BE2C (cell line): ENCODE data around the gene TRPV4.

Experiments
- DNase-seq: peaks from one replicate; pipeline ENCODE4 v3.0.0-alpha.2; 2020
- H3K27me3 ChIP-seq: fragments of 250-450 bp; sonication (Bioruptor Pico); 2 replicates; pipeline ENCODE4 v1.5.1; 2020; ENCODE audit warnings: mild to moderate bottlenecking
- H3K36me3 ChIP-seq: fragments of 250-450 bp; sonication (Bioruptor Pico); 2 replicates; pipeline ENCODE4 v1.5.1; 2020; ENCODE audit warnings: mild to moderate bottlenecking
- H3K4me1 ChIP-seq: fragments of 250-450 bp; sonication (Bioruptor Pico); 2 replicates; pipeline ENCODE4 v1.5.1; 2020
- H3K4me3 ChIP-seq: 2 replicates; pipeline ENCODE4 v1.5.1; 2011; ENCODE audit warnings: low read depth, low read length
- H3K9me3 ChIP-seq: fragments of 250-450 bp; sonication (Bioruptor Pico); 2 replicates; pipeline ENCODE4 v1.5.1; 2020
- CTCF ChIP-seq: IDR thresholded peaks from 2 replicates; pipeline ENCODE4 v1.5.1; 2012; ENCODE audit warnings: mild to moderate bottlenecking, low read depth, low read length

Gene TRPV4

DNA sequence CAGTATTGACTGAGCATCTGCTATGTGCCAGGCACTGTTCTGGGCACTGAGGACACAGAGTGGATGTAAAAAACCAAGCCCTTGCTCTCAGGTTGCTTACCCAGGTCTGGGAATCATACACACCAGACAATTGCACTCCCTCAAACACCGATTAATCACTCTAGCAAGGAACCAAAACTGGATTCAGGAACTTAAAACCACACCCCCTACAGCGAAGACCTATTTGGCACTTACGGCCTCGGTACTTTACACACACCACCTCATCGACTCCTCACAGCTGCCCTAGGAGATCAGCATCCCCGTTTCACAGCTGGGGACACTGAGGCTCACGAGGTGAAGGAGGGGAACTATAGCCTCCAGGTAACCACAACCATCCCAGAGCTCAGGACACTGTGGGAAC lies 45.6 kb upstream of the TRPV4 start:
- no peak overlapping the region for H3K4me3 ChIP-seq
- no peak for TF ChIP-seq CTCF
- H3K27me3 ChIP-seq = peaks cover 32% of the 10 kb centered on the region
- no peaks in the 10 kb centered on the region for H3K36me3 ChIP-seq
- no peak for DNase-seq
- no peaks in the 10 kb centered on the region for H3K9me3 ChIP-seq
- peaks cover 4% of the 10 kb centered on the region for H3K4me1 ChIP-seq

DNA sequence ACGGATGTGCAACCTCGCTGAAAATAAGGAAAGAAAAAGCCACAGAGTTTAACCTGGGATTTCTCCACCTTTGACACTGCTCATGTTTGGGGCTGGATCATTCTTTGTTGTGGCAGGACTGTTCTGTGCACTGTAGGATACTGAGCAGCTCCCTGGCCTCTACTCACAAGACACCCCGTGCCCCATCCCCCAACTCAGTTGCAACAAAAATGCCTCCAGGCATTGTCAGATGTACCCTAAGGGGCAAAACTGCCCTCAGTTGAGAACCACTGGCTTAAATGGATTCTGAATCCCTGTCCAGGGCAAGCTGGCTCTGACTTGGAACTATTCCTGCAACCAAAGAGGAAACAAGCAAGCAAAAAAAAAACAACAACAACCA lies 45.0 kb upstream of the TRPV4 start:
- Histone ChIP-seq H3K36me3 (no peaks in the 10 kb centered on the region), H3K27me3 (peaks cover 29% of the 10 kb centered on the region), H3K9me3 (no peaks in the 10 kb centered on the region), H3K4me3 (no peak overlapping the region), H3K4me1 (peaks cover 4% of the 10 kb centered on the region)
- TF ChIP-seq CTCF = no peak
- no peak for DNase-seq

DNA sequence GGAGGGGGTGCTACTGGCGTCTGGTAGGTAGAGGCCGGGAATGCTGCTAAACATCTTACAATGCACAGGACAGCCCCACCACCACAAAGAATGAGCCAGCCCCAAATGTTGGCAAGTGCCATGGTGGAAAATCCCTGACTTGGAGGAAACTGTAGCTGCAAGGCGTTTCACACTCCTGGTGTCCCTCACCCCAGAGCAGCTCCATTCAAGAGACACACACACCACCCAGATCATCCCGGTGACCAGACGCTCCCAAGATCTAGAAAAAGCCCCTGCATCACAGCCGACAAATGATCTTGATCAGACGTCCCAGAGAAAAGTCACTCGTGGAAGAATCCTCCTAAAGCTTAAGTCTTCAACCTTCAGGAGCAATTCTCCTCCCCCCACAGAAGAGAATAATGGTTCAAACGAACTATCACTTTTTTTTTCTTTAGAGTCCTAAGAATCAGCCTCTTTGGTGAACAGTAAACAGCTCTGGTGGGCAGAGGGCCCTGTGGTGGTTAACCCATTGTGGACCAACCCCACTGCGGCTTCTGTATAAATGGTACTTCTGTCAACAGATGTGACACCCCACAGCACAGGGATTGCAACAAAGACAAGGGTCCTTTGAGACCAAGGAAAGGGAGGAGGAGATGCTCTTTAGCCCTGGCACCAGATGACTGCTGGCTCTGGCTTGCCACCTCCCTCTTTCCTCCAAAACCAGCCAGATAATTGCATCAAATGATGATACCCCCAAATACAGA lies 44.5 kb upstream of the TRPV4 start:
- peaks cover 4% of the 10 kb centered on the region for H3K4me1 ChIP-seq
- no peak for TF ChIP-seq CTCF

DNA sequence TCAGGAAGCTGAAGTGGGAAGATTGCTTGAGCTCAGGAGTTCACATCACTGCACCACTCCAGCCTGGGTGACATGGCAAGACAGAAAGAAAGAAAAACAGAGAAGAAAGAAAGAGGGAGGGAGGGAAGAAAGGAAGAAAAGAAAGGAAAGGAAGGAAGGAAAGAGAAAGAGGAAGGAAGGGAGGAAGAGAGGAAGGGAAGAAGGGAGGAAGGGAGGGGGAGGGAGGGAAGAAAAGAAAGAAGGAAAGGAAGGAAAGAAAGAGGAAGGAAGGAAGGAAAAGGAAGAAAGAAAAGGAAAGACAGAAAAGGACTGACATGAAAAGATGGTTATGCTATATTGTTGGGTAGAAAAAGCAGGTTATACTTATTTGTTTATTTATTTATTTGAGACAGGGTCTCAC lies 43.2 kb upstream of the TRPV4 start:
- TF ChIP-seq CTCF = no peak
- Histone ChIP-seq H3K36me3 (no peaks in the 10 kb centered on the region; the same call in 1 of the 2 replicates), H3K4me3 (no peak overlapping the region), H3K27me3 (peaks cover 14% of the 10 kb centered on the region), H3K4me1 (peaks cover 8% of the 10 kb centered on the region), H3K9me3 (no peaks in the 10 kb centered on the region)
- DNase-seq = no peak

More for the DNA sequence above, 44.5 kb upstream of the TRPV4 start:
- no peaks in the 10 kb centered on the region for H3K9me3 ChIP-seq
- H3K36me3 ChIP-seq = no peaks in the 10 kb centered on the region
- DNase-seq = no peak
- peaks cover 24% of the 10 kb centered on the region for H3K27me3 ChIP-seq
- H3K4me3 ChIP-seq = no peak overlapping the region

DNA sequence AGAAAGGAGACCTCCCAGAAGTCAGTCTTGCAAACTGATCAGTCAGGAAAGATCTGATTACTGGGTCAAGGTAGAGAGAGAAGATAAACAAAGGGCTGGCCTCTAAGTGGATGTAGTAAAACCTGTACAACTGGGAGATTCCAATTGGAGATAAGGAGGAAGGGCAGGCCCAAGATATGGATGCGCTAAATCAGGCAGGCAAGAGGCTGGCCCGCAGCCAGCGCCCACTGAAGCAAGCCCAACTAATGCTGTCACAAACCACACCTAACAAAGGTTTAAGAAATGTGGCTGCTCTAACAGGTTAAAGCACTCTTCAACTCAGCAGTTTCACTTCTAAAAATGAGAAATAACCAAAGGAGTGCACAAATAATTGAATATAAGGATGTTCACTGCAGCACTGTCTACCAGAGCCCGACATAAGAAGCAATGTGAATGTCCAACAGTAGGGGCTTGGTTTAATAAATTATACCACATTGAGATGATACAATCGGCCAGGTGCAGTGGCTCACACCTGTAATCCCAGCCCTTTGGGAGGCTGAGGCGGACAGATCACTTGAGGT lies 42.5 kb upstream of the TRPV4 start:
- H3K36me3 ChIP-seq = no peaks in the 10 kb centered on the region; the same call in 1 of the 2 replicates
- H3K4me1 ChIP-seq = peaks cover 4% of the 10 kb centered on the region; the same call in 1 of the 2 replicates
- no peak for DNase-seq
- TF ChIP-seq CTCF = no peak
- peaks cover 7% of the 10 kb centered on the region for H3K27me3 ChIP-seq
- H3K4me3 ChIP-seq = no peak overlapping the region
- no peaks in the 10 kb centered on the region for H3K9me3 ChIP-seq

GRCh38 chr12:109873653-109874052 lies 40.5 kb upstream of the TRPV4 start:
- Histone ChIP-seq H3K4me3 (no peak overlapping the region), H3K36me3 (no peaks in the 10 kb centered on the region; the same call in 1 of the 2 replicates), H3K27me3 (no peaks in the 10 kb centered on the region), H3K4me1 (peaks cover 4% of the 10 kb centered on the region; the same call in 1 of the 2 replicates), H3K9me3 (no peaks in the 10 kb centered on the region)
- TF ChIP-seq CTCF = no peak
- DNase-seq = no peak
